Measurements from ENCODE around the gene TRAPPC3L. TPM values are rescaled to one million over a fixed set of nuclear protein-coding genes. Genes with fewer than 3 reads are reported as not detected.

TRAPPC3L gene
- polyA plus RNA-seq, 1 donor from 2014 or later = not detected

DNA sequence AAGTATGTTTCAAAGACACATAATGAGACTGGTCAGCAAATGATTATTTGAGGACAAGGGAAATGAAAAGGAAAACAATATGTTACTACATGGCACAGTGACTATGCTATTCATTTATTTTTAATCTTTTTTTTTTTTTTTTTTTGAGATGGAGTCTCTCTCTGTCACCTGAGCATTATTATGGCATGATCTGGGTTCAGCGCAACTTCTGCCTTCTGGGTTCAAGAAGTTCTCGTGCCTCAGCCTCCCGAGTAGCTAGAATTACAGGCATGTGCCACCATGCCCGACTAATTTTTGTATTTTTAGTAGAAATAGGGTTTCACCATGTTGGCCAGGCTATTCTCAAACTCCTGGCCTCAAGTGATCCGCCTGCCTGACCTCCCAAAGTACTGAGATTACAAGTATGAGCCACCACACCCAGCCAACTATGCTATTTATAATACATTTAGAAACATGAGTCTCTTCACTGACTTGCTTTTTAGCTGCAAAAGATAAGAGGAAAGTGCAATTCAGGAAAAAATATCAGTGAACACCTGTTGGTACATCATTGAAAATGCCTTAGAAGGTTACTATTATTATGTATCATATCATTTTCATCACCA is 11.4 kb upstream of the TRAPPC3L start:
- Histone ChIP-seq H3K27ac (ENCODE audit: low read length) (no peak overlapping the region), H3K4me2 (ENCODE audit: low read length) (no peak overlapping the region), H3K27me3 (ENCODE audit: insufficient read depth, low read depth, low read length) (no peaks in the 10 kb centered on the region), H2AFZ (ENCODE audit: low read depth, low read length) (no peak overlapping the region), H3K4me3 (ENCODE audit: low read length) (no peak overlapping the region), H3K79me2 (replicated peaks; ENCODE audit: insufficient read depth, low read length) (no peaks in the 10 kb centered on the region), H4K20me1 (ENCODE audit: insufficient read depth) (no peaks in the 10 kb centered on the region), H3K36me3 (ENCODE audit: insufficient read depth, low read length) (no peaks in the 10 kb centered on the region), H3K9me3 (ENCODE audit: low read length) (no peaks in the 10 kb centered on the region), H3K9ac (ENCODE audit: low read length) (no peak overlapping the region), H3F3A (ENCODE audit: insufficient read depth, low read length, poor library complexity, severe bottlenecking) (no peaks in the 10 kb centered on the region), H3K9me2 (ENCODE audit: insufficient read depth, low read length) (no peaks in the 10 kb centered on the region)
- TF ChIP-seq CTCF (IDR thresholded peaks at IDR 0.05; ENCODE audit: poor library complexity, severe bottlenecking) = no peak
- TF ChIP-seq EZH2 (IDR thresholded peaks at IDR 0.05; ENCODE audit: borderline replicate concordance, insufficient read depth, low read length, poor library complexity, severe bottlenecking) = no peak
- no peak for TF ChIP-seq EP300 (conservative IDR thresholded peaks at IDR 0.05; ENCODE audit: poor library complexity, severe bottlenecking)
- TF ChIP-seq POLR2AphosphoS5 (IDR thresholded peaks at IDR 0.05) = no peak
- TF ChIP-seq SMC3 (conservative IDR thresholded peaks at IDR 0.05; ENCODE audit: poor library complexity) = no peak
- no peak for TF ChIP-seq TAF1 (IDR thresholded peaks at IDR 0.05; ENCODE audit: low read depth)
- no peak for TF ChIP-seq RAD21 (conservative IDR thresholded peaks at IDR 0.05)
- no peak for TF ChIP-seq REST (IDR thresholded peaks at IDR 0.05; ENCODE audit: borderline replicate concordance)
- no peak for TF ChIP-seq MXI1 (conservative IDR thresholded peaks at IDR 0.05; ENCODE audit: poor library complexity, severe bottlenecking)

DNA sequence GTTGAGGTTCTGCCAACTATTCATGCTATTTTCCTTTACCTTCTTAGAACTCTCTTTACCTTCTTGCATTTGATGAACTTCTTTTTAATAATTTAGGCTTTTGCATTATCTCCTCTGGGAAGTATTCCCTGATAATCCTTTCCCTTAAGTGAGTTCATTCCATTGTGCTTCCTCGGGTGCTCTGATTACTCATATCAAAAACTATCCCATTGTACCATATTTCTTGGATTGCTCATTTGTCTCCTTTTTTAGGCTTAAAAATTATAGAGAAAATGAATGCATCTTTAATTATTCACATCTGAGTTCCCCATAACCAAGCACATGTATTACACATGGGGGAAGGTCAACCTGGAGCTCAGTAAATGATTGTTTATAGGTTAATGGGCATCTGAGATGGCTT is 10.6 kb upstream of the TRAPPC3L start:
- TF ChIP-seq TAF1 (IDR thresholded peaks at IDR 0.05; ENCODE audit: low read depth) = no peak
- no peak for TF ChIP-seq POLR2AphosphoS5 (IDR thresholded peaks at IDR 0.05)
- no peak for TF ChIP-seq RAD21 (conservative IDR thresholded peaks at IDR 0.05)
- no peak for TF ChIP-seq REST (IDR thresholded peaks at IDR 0.05; ENCODE audit: borderline replicate concordance)
- no peak for TF ChIP-seq CTCF (IDR thresholded peaks at IDR 0.05; ENCODE audit: poor library complexity, severe bottlenecking)
- TF ChIP-seq MXI1 (conservative IDR thresholded peaks at IDR 0.05; ENCODE audit: poor library complexity, severe bottlenecking) = no peak
- TF ChIP-seq SMC3 (conservative IDR thresholded peaks at IDR 0.05; ENCODE audit: poor library complexity) = no peak
- TF ChIP-seq EZH2 (IDR thresholded peaks at IDR 0.05; ENCODE audit: borderline replicate concordance, insufficient read depth, low read length, poor library complexity, severe bottlenecking) = no peak
- TF ChIP-seq EP300 (conservative IDR thresholded peaks at IDR 0.05; ENCODE audit: poor library complexity, severe bottlenecking) = no peak
- Histone ChIP-seq H3K27ac (ENCODE audit: low read length) (no peak overlapping the region), H4K20me1 (ENCODE audit: insufficient read depth) (no peaks in the 10 kb centered on the region), H3K9me3 (ENCODE audit: low read length) (no peaks in the 10 kb centered on the region), H3K9me2 (ENCODE audit: insufficient read depth, low read length) (no peaks in the 10 kb centered on the region), H2AFZ (ENCODE audit: low read depth, low read length) (no peak overlapping the region), H3K4me2 (ENCODE audit: low read length) (no peak overlapping the region), H3F3A (ENCODE audit: insufficient read depth, low read length, poor library complexity, severe bottlenecking) (no peaks in the 10 kb centered on the region), H3K79me2 (replicated peaks; ENCODE audit: insufficient read depth, low read length) (no peaks in the 10 kb centered on the region), H3K36me3 (ENCODE audit: insufficient read depth, low read length) (no peaks in the 10 kb centered on the region), H3K9ac (ENCODE audit: low read length) (no peak overlapping the region), H3K4me3 (ENCODE audit: low read length) (no peak overlapping the region), H3K27me3 (ENCODE audit: insufficient read depth, low read depth, low read length) (no peaks in the 10 kb centered on the region)

Data from neural cell (in vitro differentiated cells).